GM12892 (cell line): ENCODE data around the gene AP1S2.

Source experiments
- POLR2AphosphoS5 ChIP-seq: IDR thresholded peaks from 2 replicates; pipeline ENCODE4 v1.6.1; 2011; ENCODE audit warnings: low read depth, low read length, control low read depth
- TAF1 ChIP-seq: IDR thresholded peaks from 2 replicates; pipeline ENCODE4 v1.6.1; 2011; ENCODE audit warnings: low read depth, mild to moderate bottlenecking, control low read depth, low read length, borderline replicate concordance

DNA sequence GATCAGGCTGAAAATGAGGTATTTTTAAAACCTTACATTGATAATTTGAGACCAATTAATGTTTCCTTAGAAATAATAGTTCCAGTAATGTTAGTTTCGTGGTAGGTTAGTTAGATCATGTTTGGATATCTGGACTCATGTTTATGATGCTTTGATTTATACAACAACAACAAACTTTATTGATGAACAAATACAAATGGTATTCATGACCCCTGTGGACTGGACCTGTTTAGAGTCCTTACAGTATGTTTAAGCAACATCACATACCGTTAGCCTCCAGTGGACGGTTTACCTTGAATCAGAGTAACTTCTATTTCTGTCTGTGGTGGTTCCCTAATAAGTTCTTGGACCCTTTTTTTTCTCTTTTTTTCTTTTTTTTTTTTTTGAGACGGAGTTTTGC is 46.4 kb downstream of the AP1S2 start:
- TF ChIP-seq POLR2AphosphoS5, result no peak
- no peak for TF ChIP-seq TAF1
